Uterus (tissue), 2 donors: Measurements from ENCODE around the gene PRIM2.
"Not testable (repeated sequence)": the region's sequence is repeated elsewhere in the genome, so short reads cannot be mapped to it uniquely, and the experiment has no call there.

Experiments
- POLR2A ChIP-seq, 2 donors: fragments of 450-650 bp; IDR thresholded peaks; one replicate each; pipeline ENCODE4 v1.6.1; 2016; ENCODE audit warnings: antibody characterized with exemption in 2 of 2, mild to moderate bottlenecking in 1 of 2, moderate library complexity in 1 of 2
- TF ChIP-seq, protein P1 (sequence below), 4 experiments: fragments of 200-600 bp in 2 of 4; fragments of 450-650 bp in 2 of 4; sonication (generic) in 2 of 4; IDR thresholded peaks; one replicate each; pipeline ENCODE4 v1.5.1; 2016 to 2019; ENCODE audit warnings: antibody characterized with exemption in 4 of 4, mild to moderate bottlenecking in 2 of 4, moderate library complexity in 1 of 4

DNA sequence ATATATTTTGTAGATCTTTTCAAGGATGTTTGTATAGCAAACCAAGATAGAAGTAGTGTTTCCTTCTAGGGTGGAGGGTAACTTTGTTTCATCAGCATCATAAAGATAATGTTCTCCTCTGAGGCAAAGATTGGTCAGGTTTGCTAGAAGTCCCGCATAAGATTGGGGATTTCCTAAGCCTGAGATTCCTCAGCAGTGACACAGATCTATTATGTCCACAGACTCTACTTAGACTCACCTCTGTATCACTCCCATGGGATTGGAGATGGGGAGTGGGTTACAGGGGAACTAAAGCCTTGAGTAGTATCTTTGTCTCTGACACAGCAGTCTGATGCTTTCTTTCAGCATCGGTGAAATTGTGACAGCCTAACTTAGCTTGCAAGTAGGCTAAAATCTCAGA is 341.1 kb downstream of the PRIM2 start:
- not testable (repeated sequence) for TF ChIP-seq POLR2A (IDR thresholded peaks at IDR 0.05)
- TF ChIP-seq, protein P1, sequence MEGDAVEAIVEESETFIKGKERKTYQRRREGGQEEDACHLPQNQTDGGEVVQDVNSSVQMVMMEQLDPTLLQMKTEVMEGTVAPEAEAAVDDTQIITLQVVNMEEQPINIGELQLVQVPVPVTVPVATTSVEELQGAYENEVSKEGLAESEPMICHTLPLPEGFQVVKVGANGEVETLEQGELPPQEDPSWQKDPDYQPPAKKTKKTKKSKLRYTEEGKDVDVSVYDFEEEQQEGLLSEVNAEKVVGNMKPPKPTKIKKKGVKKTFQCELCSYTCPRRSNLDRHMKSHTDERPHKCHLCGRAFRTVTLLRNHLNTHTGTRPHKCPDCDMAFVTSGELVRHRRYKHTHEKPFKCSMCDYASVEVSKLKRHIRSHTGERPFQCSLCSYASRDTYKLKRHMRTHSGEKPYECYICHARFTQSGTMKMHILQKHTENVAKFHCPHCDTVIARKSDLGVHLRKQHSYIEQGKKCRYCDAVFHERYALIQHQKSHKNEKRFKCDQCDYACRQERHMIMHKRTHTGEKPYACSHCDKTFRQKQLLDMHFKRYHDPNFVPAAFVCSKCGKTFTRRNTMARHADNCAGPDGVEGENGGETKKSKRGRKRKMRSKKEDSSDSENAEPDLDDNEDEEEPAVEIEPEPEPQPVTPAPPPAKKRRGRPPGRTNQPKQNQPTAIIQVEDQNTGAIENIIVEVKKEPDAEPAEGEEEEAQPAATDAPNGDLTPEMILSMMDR (IDR thresholded peaks at IDR 0.05), result not testable (repeated sequence)
